Stimulated activated CD8-positive, alpha-beta memory T cell treated with anti-CD3 and anti-CD28 coated beads, Interleukin-7, amount 100 ng/mL, for 48 hours (primary cell): ENCODE results near the gene CNTNAP5.
"Not testable (repeated sequence)": the region's sequence is repeated elsewhere in the genome, so short reads cannot be mapped to it uniquely, and the experiment has no call there.

Source experiments
- DNase-seq, 2 donors: peaks; one replicate each; pipeline ENCODE4 v3.0.0-alpha.2; 2020; ENCODE audit warnings: low read depth in 1 of 2; ENCODE audit errors: extremely low read depth in 1 of 2

Gene CNTNAP5

GRCh38 chr2:124402274-124402673 lies 377.2 kb downstream of the CNTNAP5 start:
- DNase-seq, result no peak

- not testable (repeated sequence) for DNase-seq
Measured at GRCh38 chr2:124407836-124408534, 382.9 kb downstream of the CNTNAP5 start.

GRCh38 chr2:124424074-124424473 lies 399.0 kb downstream of the CNTNAP5 start:
- DNase-seq, result no peak

- no peak for DNase-seq
Measured at GRCh38 chr2:124426122-124426521, 401.0 kb downstream of the CNTNAP5 start.

GRCh38 chr2:124426625-124427024 lies 401.5 kb downstream of the CNTNAP5 start:
- DNase-seq, result no peak

- DNase-seq, result no peak
Measured at GRCh38 chr2:124437811-124438210, 412.7 kb downstream of the CNTNAP5 start.

- DNase-seq, result no peak
Measured at GRCh38 chr2:124450481-124450880, 425.4 kb downstream of the CNTNAP5 start.

- no peak for DNase-seq
Measured at GRCh38 chr2:124476291-124476690, 451.2 kb downstream of the CNTNAP5 start.

GRCh38 chr2:124478761-124479160 lies 453.7 kb downstream of the CNTNAP5 start:
- DNase-seq, result no peak

- no peak for DNase-seq
Measured at GRCh38 chr2:124480958-124481357, 455.9 kb downstream of the CNTNAP5 start.

GRCh38 chr2:124482044-124482443 lies 457.0 kb downstream of the CNTNAP5 start:
- DNase-seq, result no peak

- no peak for DNase-seq
Measured at GRCh38 chr2:124482551-124482950, 457.5 kb downstream of the CNTNAP5 start.

GRCh38 chr2:124485659-124486058 lies 460.6 kb downstream of the CNTNAP5 start:
- DNase-seq, result no peak

GRCh38 chr2:124489686-124490085 lies 464.6 kb downstream of the CNTNAP5 start:
- no peak for DNase-seq

GRCh38 chr2:124501575-124502152 lies 476.6 kb downstream of the CNTNAP5 start:
- DNase-seq, result no peak

- DNase-seq, result no peak
Measured at GRCh38 chr2:124514236-124514635, 489.1 kb downstream of the CNTNAP5 start.

GRCh38 chr2:124520953-124521352 lies 495.9 kb downstream of the CNTNAP5 start:
- DNase-seq, result no peak

- DNase-seq, result no peak
Measured at GRCh38 chr2:124523096-124523495, 498.0 kb downstream of the CNTNAP5 start.

GRCh38 chr2:124524155-124524915 lies 499.2 kb downstream of the CNTNAP5 start:
- no peak for DNase-seq

GRCh38 chr2:124526221-124526620 lies 501.1 kb downstream of the CNTNAP5 start:
- DNase-seq, result no peak

- no peak for DNase-seq
Measured at GRCh38 chr2:124530203-124530602, 505.1 kb downstream of the CNTNAP5 start.
